CD14-positive monocyte (primary cell): Measurements from ENCODE around the gene KDM6A. TPM values are rescaled to one million over a fixed set of nuclear protein-coding genes. Genes with fewer than 3 reads are reported as not detected.

Experiments used
- DNase-seq, 3 donors: peaks; one replicate each; pipeline ENCODE4 v3.0.0-alpha.2; 2011 to 2022
- H2AFZ ChIP-seq: 2 replicates; pipeline ENCODE4 v1.6.0; 2012; ENCODE audit warnings: mild to moderate bottlenecking, low read depth, low read length, inconsistent platforms; ENCODE audit not compliant: insufficient read depth, poor library complexity, severe bottlenecking
- H3K27ac ChIP-seq, 2 donors: 1 replicate in 1 of 2; 2 replicates in 1 of 2; pipeline ENCODE4 v1.5.1; 2012 to 2013; ENCODE audit warnings: low read length in 2 of 2, control low read depth in 1 of 2, inconsistent platforms in 1 of 2, low read depth in 1 of 2, mild to moderate bottlenecking in 1 of 2
- H3K27me3 ChIP-seq, 2 donors: one replicate each; pipeline versions ENCODE4 v1.6.0 to v1.6.1; 2011 to 2013; ENCODE audit warnings: low read length in 2 of 2; ENCODE audit not compliant: control insufficient read depth in 2 of 2, insufficient read depth in 2 of 2
- H3K36me3 ChIP-seq, 2 donors: replicated peaks in 1 of 2; 1 replicate in 1 of 2; 2 replicates in 1 of 2; pipeline versions ENCODE4 v1.5.1 to v1.6.1; 2012 to 2013; ENCODE audit warnings: low read length in 2 of 2, control low read depth in 1 of 2, inconsistent platforms in 1 of 2, mild to moderate bottlenecking in 1 of 2; ENCODE audit not compliant: insufficient read depth in 2 of 2, control insufficient read depth in 1 of 2
- H3K4me1 ChIP-seq, 2 donors: 1 replicate in 1 of 2; 2 replicates in 1 of 2; pipeline versions ENCODE4 v1.5.1 to v1.6.1; 2012 to 2013; ENCODE audit warnings: low read length in 2 of 2, control low read depth in 1 of 2, inconsistent platforms in 1 of 2, mild to moderate bottlenecking in 1 of 2, moderate library complexity in 1 of 2; ENCODE audit not compliant: insufficient read depth in 2 of 2, control insufficient read depth in 1 of 2
- H3K4me2 ChIP-seq: replicated peaks from 2 replicates; pipeline ENCODE3; 2012; ENCODE audit warnings: low read length, moderate library complexity, mild to moderate bottlenecking; ENCODE audit not compliant: poor library complexity, severe bottlenecking; ENCODE audit errors: extremely low read depth
- H3K4me3 ChIP-seq, 3 experiments: fragments of 200-600 bp in 1 of 3; sonication (generic) in 1 of 3; replicated peaks in 1 of 3; 1 replicate in 2 of 3; 2 replicates in 1 of 3; pipeline ENCODE4 v1.5.1; 2011 to 2013; ENCODE audit warnings: low read length in 3 of 3, mild to moderate bottlenecking in 3 of 3, control low read depth in 2 of 3, low read depth in 2 of 3, inconsistent platforms in 1 of 3, moderate library complexity in 1 of 3
- H3K79me2 ChIP-seq: 2 replicates; pipeline ENCODE4 v1.6.0; 2012; ENCODE audit warnings: mild to moderate bottlenecking, control low read depth, inconsistent platforms, low read length, moderate library complexity; ENCODE audit not compliant: insufficient read depth
- H3K9ac ChIP-seq: 2 replicates; pipeline ENCODE4 v1.6.0; 2017; ENCODE audit warnings: low read length, mild to moderate bottlenecking; ENCODE audit not compliant: insufficient read depth, poor library complexity, severe bottlenecking
- H3K9me3 ChIP-seq, 2 donors: replicated peaks in 1 of 2; 1 replicate in 1 of 2; 2 replicates in 1 of 2; pipeline versions ENCODE4 v1.5.1 to v1.6.1; 2012 to 2013; ENCODE audit warnings: low read length in 2 of 2, control low read depth in 1 of 2; ENCODE audit not compliant: control insufficient read depth in 1 of 2, insufficient read depth in 1 of 2
- H4K20me1 ChIP-seq: 2 replicates; pipeline ENCODE4 v1.6.0; 2012; ENCODE audit warnings: mild to moderate bottlenecking, low read length, control low read depth, moderate library complexity; ENCODE audit not compliant: insufficient read depth
- H3K27ac Mint-ChIP-seq, 7 donors: one replicate each; pipeline ENCODE4 v1.8.0; 2020; ENCODE audit warnings: mild to moderate bottlenecking in 7 of 7, mixed read lengths in 7 of 7, moderate library complexity in 6 of 7, inconsistent platforms in 2 of 7
- H3K27me3 Mint-ChIP-seq, 3 donors: one replicate each; pipeline ENCODE4 v1.8.0; 2021 to 2022; ENCODE audit warnings: low read depth in 3 of 3, mild to moderate bottlenecking in 3 of 3, mixed read lengths in 3 of 3, moderate library complexity in 3 of 3, inconsistent platforms in 1 of 3
- H3K36me3 Mint-ChIP-seq, 2 donors: one replicate each; pipeline ENCODE4 v1.8.0; 2020; ENCODE audit warnings: mixed read lengths in 2 of 2, inconsistent platforms in 1 of 2, mild to moderate bottlenecking in 1 of 2
- H3K4me1 Mint-ChIP-seq: one replicate; pipeline ENCODE4 v1.8.0; 2020; ENCODE audit warnings: mild to moderate bottlenecking, mixed read lengths
- H3K4me3 Mint-ChIP-seq, 2 donors: one replicate each; pipeline ENCODE4 v1.8.0; 2020; ENCODE audit warnings: mild to moderate bottlenecking in 2 of 2, mixed read lengths in 2 of 2, moderate library complexity in 1 of 2
- H3K9me3 Mint-ChIP-seq, 7 donors: one replicate each; pipeline ENCODE4 v1.8.0; 2020 to 2022; ENCODE audit warnings: mixed read lengths in 7 of 7, mild to moderate bottlenecking in 6 of 7, moderate library complexity in 6 of 7, inconsistent platforms in 2 of 7
- CTCF ChIP-seq: fragments of 200-600 bp; IDR thresholded peaks from one replicate; pipeline ENCODE4 v1.8.0; 2022; ENCODE audit warnings: antibody characterized with exemption, mild to moderate bottlenecking
- WGBS: methylation state at CpG from one replicate; pipeline ENCODE4 v1.1.5; 2013; ENCODE audit warnings: missing lambda C conversion rate; ENCODE audit not compliant: insufficient coverage; 5-methylcytosine and 5-hydroxymethylcytosine counted together
- intact Hi-C, 2 donors: fragments of 100-400 bp; cut with micrococcal nuclease; formaldehyde crosslinking; loops; one replicate each; pipeline versions ENCODE4 v1.15.0 to v1.15.1; 2023
- polyA plus RNA-seq, 3 donors: library from polyadenylated mRNA; depleted of rRNA in 1 of 3; unstranded in 2 of 3; stranded (reverse) in 1 of 3; fragments of 300-500 nt in 2 of 3; fragments of >200 nt in 1 of 3; fragmentation: Illumina TruSeq in 2 of 3; gene quantifications; 1 replicate in 2 of 3; 2 replicates in 1 of 3; pipeline ENCODE4 v1.2.3, GENCODE V29; 2012 to 2021

Gene KDM6A
- polyA plus RNA-seq, 3 donors: 7.6 to 35.0 (median 13.8) TPM

GRCh38 chrX:44899946-44900345, 27.0 kb downstream of the KDM6A start:
- TF ChIP-seq CTCF: no peak
- Histone ChIP-seq H3K27me3 (no peaks in the 10 kb centered on the region), H3K9me3 (peaks cover 0 to 7% of the 10 kb centered on the region in 2 donors), H3K36me3 (no peaks in the 10 kb centered on the region), H3K27ac (peak overlapping the region in 1 of 2 donors; percentile 26), H3K9ac (no peak overlapping the region), H3K4me2 (peak overlapping the region; percentile 48), H3K4me3 (peak overlapping the region in 2 of 3 experiments; percentile 21 to 37), H3K4me1 (peaks cover 27 to 52% of the 10 kb centered on the region in 2 donors), H3K79me2 (peaks cover 100% of the 10 kb centered on the region), H4K20me1 (peaks cover 99% of the 10 kb centered on the region), H2AFZ (no peak overlapping the region)
- Mint-ChIP-seq H3K27me3 (no peaks in the 10 kb centered on the region), H3K27ac (peak overlapping the region in 3 of 7 donors; percentile 34 to 63 (median 43)), H3K9me3 (peaks cover 4 to 24% (median 14%) of the 10 kb centered on the region in 7 donors), H3K4me1 (peaks cover 50% of the 10 kb centered on the region), H3K36me3 (peaks cover 0 to 9% of the 10 kb centered on the region in 2 donors), H3K4me3 (peak overlapping the region in 1 of 2 donors; percentile 27)
- intact Hi-C loops: no loop called here
- WGBS: no CpG with 5 or more reads among the region's 4 CpGs
- no peak for DNase-seq

- Histone ChIP-seq H3K9me3 (no peaks in the 10 kb centered on the region), H3K36me3 (no peaks in the 10 kb centered on the region), H4K20me1 (peaks cover 99% of the 10 kb centered on the region), H3K27me3 (no peaks in the 10 kb centered on the region), H3K79me2 (peaks cover 100% of the 10 kb centered on the region), H3K27ac (peak overlapping the region in 1 of 2 donors; percentile 25), H3K9ac (no peak overlapping the region), H2AFZ (no peak overlapping the region), H3K4me2 (no peak overlapping the region), H3K4me1 (peaks cover 36 to 74% of the 10 kb centered on the region in 2 donors), H3K4me3 (no peak overlapping the region)
- Mint-ChIP-seq H3K9me3 (peaks cover 0 to 7% (median 4%) of the 10 kb centered on the region in 7 donors), H3K4me3 (no peak overlapping the region), H3K27me3 (peaks cover 0 to 2% (median 0%) of the 10 kb centered on the region in 3 donors), H3K36me3 (peaks cover 0 to 4% of the 10 kb centered on the region in 2 donors), H3K4me1 (peaks cover 65% of the 10 kb centered on the region), H3K27ac (peak overlapping the region in 3 of 7 donors; percentile 55 to 76 (median 71))
- peak in 2 of 3 donors; percentile 27 to 33 for DNase-seq
- intact Hi-C loops: no loop called here
- no CpG with 5 or more reads among the region's 4 CpGs for WGBS
- TF ChIP-seq CTCF: no peak
Observed at GRCh38 chrX:44903107-44903506, 30.1 kb downstream of the KDM6A start.
